GM23338 (cell line): Measurements from ENCODE around the gene CDHR3. TPM values are rescaled to one million over a fixed set of nuclear protein-coding genes. Genes with fewer than 3 reads are reported as not detected.
A peak's percentile ranks its signal among the peaks of the same experiment; 100 is the strongest.
"Not testable (repeated sequence)": the region's sequence is repeated elsewhere in the genome, so short reads cannot be mapped to it uniquely, and the experiment has no call there.

ENCODE experiments used
- ATAC-seq: fragments of 200-7000 bp; cut with Tn5 transposase; 3 replicates; pipeline ENCODE4 v1.9.1; 2020
- DNase-seq: peaks from one replicate; pipeline ENCODE4 v3.0.0-alpha.2; 2015; ENCODE audit warnings: low spot score
- H2AFZ ChIP-seq: fragments of 200-600 bp; sonication (generic); 2 replicates; pipeline ENCODE4 v1.8.0; 2016; ENCODE audit warnings: antibody characterized with exemption, mild to moderate bottlenecking, moderate library complexity
- H3F3A ChIP-seq: fragments of 200-600 bp; sonication (generic); replicated peaks from 2 replicates; pipeline ENCODE4 v1.8.0; 2017; ENCODE audit warnings: antibody characterized with exemption, mixed run types, low read depth
- H3K27ac ChIP-seq: fragments of 200-600 bp; sonication (generic); 2 replicates; pipeline ENCODE4 v1.6.1; 2016; ENCODE audit warnings: low read depth
- H3K27me3 ChIP-seq: fragments of 200-600 bp; sonication (generic); 2 replicates; pipeline ENCODE4 v1.8.0; 2016; ENCODE audit warnings: mild to moderate bottlenecking, mixed run types, moderate library complexity; ENCODE audit not compliant: insufficient read depth
- H3K36me3 ChIP-seq: fragments of 200-600 bp; sonication (generic); 2 replicates; pipeline ENCODE4 v1.8.0; 2016; ENCODE audit warnings: mild to moderate bottlenecking; ENCODE audit not compliant: insufficient read depth
- H3K4me1 ChIP-seq: fragments of 200-600 bp; sonication (generic); 2 replicates; pipeline ENCODE4 v1.8.0; 2016; ENCODE audit warnings: mild to moderate bottlenecking, moderate library complexity; ENCODE audit not compliant: insufficient read depth
- H3K4me2 ChIP-seq: fragments of 200-600 bp; sonication (generic); 2 replicates; pipeline ENCODE4 v1.7.1; 2017; ENCODE audit warnings: mixed run types
- H3K4me3 ChIP-seq: fragments of 200-600 bp; sonication (generic); 2 replicates; pipeline ENCODE4 v1.6.1; 2016; ENCODE audit warnings: mixed run types
- H3K79me2 ChIP-seq: fragments of 200-600 bp; sonication (generic); replicated peaks from 2 replicates; pipeline ENCODE4 v1.8.0; 2017; ENCODE audit warnings: mild to moderate bottlenecking; ENCODE audit not compliant: insufficient read depth
- H3K9me2 ChIP-seq: fragments of 200-600 bp; sonication (generic); 2 replicates; pipeline ENCODE4 v1.8.0; 2017; ENCODE audit not compliant: insufficient read depth
- H4K20me1 ChIP-seq: fragments of 200-600 bp; sonication (generic); replicated peaks from 2 replicates; pipeline ENCODE4 v1.8.0; 2017; ENCODE audit warnings: mild to moderate bottlenecking; ENCODE audit not compliant: insufficient read depth
- H3K27ac Mint-ChIP-seq: 2 replicates; pipeline ENCODE4 v1.8.0; 2020; ENCODE audit warnings: inconsistent platforms, mild to moderate bottlenecking, moderate library complexity, mixed read lengths
- H3K27me3 Mint-ChIP-seq: 3 replicates; pipeline ENCODE4 v1.8.0; 2022; ENCODE audit warnings: low read depth, mild to moderate bottlenecking, moderate library complexity, mixed read lengths, inconsistent platforms; ENCODE audit not compliant: insufficient read depth, poor library complexity
- H3K36me3 Mint-ChIP-seq: 3 replicates; pipeline ENCODE4 v1.8.0; 2021; ENCODE audit warnings: low read depth, mild to moderate bottlenecking, inconsistent platforms, moderate library complexity, mixed read lengths
- H3K4me1 Mint-ChIP-seq: 3 replicates; pipeline ENCODE4 v1.8.0; 2020; ENCODE audit warnings: mild to moderate bottlenecking, inconsistent platforms, mixed read lengths
- H3K4me3 Mint-ChIP-seq: 3 replicates; pipeline ENCODE4 v1.8.0; 2021; ENCODE audit warnings: moderate library complexity, mild to moderate bottlenecking, inconsistent platforms, mixed read lengths
- H3K9me3 Mint-ChIP-seq: 3 replicates; pipeline ENCODE4 v1.8.0; 2020; ENCODE audit warnings: moderate library complexity, mild to moderate bottlenecking, inconsistent platforms, mixed read lengths
- CREB1 ChIP-seq: fragments of 250-450 bp; sonication (Bioruptor Pico); IDR thresholded peaks from 2 replicates; pipeline ENCODE4 v1.5.0; 2020; ENCODE audit warnings: low read depth, mild to moderate bottlenecking, moderate library complexity
- EZH2 ChIP-seq: fragments of 200-600 bp; sonication (generic); IDR thresholded peaks from one replicate; pipeline ENCODE4 v1.8.0; 2017; ENCODE audit warnings: antibody characterized with exemption, mild to moderate bottlenecking, low read depth; ENCODE audit not compliant: unreplicated experiment
- JUNB ChIP-seq: IDR thresholded peaks from one replicate; pipeline ENCODE4 v1.6.1; 2016; ENCODE audit warnings: antibody characterized with exemption; ENCODE audit not compliant: unreplicated experiment
- NANOG ChIP-seq: IDR thresholded peaks from 2 replicates; pipeline ENCODE4 v1.6.1; 2016; ENCODE audit warnings: antibody characterized with exemption, borderline replicate concordance
- POLR2AphosphoS5 ChIP-seq: IDR thresholded peaks from 2 replicates; pipeline ENCODE4 v1.6.1; 2016; ENCODE audit warnings: antibody characterized with exemption, low read depth
- ZNF114 ChIP-seq: fragments of 250-450 bp; sonication (Bioruptor Pico); IDR thresholded peaks from 2 replicates; pipeline ENCODE4 v1.5.0; 2020; ENCODE audit warnings: mild to moderate bottlenecking, moderate library complexity
- ZNF331 ChIP-seq: fragments of 250-450 bp; sonication (Bioruptor Pico); IDR thresholded peaks from 2 replicates; pipeline ENCODE4 v1.5.0; 2020; ENCODE audit warnings: low read depth, mild to moderate bottlenecking, moderate library complexity
- polyA plus RNA-seq: library from polyadenylated mRNA; unstranded; fragments of >200 nt; fragmentation: Nextera tagmentation; extraction: Ambion mirVana; gene quantifications from 2 replicates; pipeline ENCODE4 v1.2.1, GENCODE V29; 2016
- total RNA-seq: library from RNA; depleted of rRNA; stranded (reverse); fragments of >200 nt; shearing (Covaris generic); gene quantifications from 2 replicates; pipeline ENCODE4 v1.2.3, GENCODE V29; 2014
- TF ChIP-seq, protein P1 (sequence below): IDR thresholded peaks from one replicate; pipeline ENCODE4 v1.6.1; 2018; ENCODE audit warnings: antibody characterized with exemption; ENCODE audit not compliant: unreplicated experiment
- TF ChIP-seq, protein P2 (sequence below), 2 experiments: fragments of 200-600 bp in 1 of 2; sonication (generic) in 1 of 2; conservative IDR thresholded peaks; 2 replicates each; pipeline versions ENCODE4 v1.5.1 to v1.6.1; 2016 to 2017; ENCODE audit warnings: antibody characterized with exemption in 2 of 2, low read depth in 2 of 2, mild to moderate bottlenecking in 2 of 2, moderate library complexity in 1 of 2

CDHR3 gene
- total and polyA plus RNA-seq, 2 experiments from 2014 or later, result 5.1 to 12.2 TPM

DNA sequence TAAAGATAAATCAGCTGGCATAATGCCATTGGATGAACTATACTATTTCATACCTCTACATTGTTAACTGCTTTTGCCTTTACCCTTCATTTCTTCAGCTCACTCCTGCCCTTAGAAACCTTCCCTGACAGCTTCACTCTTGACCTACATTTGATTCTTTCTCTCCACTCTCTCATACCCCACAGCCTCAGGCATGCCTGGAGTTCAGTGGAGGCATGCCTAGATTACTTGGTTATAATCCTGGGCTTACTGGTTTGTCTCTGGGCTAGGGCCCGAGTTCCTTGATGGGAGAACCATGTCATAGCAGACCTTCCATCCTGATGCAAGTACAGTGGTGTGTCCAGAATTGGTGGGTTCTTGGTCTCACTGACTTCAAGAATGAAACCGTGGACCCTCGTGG is 8.4 kb upstream of the CDHR3 start:
- H3K9me2 ChIP-seq, result no peaks in the 10 kb centered on the region
- Mint-ChIP-seq H3K4me3 (no peak overlapping the region), H3K27ac (no peak overlapping the region), H3K4me1 (peaks cover 3% of the 10 kb centered on the region; the same call in 2 of the 3 replicates), H3K36me3 (peaks cover 13% of the 10 kb centered on the region), H3K9me3 (peaks cover 29% of the 10 kb centered on the region), H3K27me3 (peaks cover 5% of the 10 kb centered on the region)
- DNase-seq (no peak), ATAC-seq (no peak)
- H3K4me3 ChIP-seq, result no peak overlapping the region
- no peaks in the 10 kb centered on the region for H3K4me1 ChIP-seq
- no peaks in the 10 kb centered on the region for H4K20me1 ChIP-seq
- H3K27ac ChIP-seq, result no peak overlapping the region
- no peak overlapping the region for H3K4me2 ChIP-seq
- H2AFZ ChIP-seq, result no peak overlapping the region
- H3K27me3 ChIP-seq, result no peaks in the 10 kb centered on the region
- TF ChIP-seq POLR2AphosphoS5, result no peak
- no peak for TF ChIP-seq CREB1
- H3K36me3 ChIP-seq, result no peaks in the 10 kb centered on the region
- no peaks in the 10 kb centered on the region for H3F3A ChIP-seq
- H3K79me2 ChIP-seq, result no peaks in the 10 kb centered on the region

- not testable (repeated sequence) for DNase-seq, H3K4me2 ChIP-seq, H3K79me2 ChIP-seq, H3K27ac Mint-ChIP-seq, H3K27me3 Mint-ChIP-seq, H3K4me1 Mint-ChIP-seq, H3K9me2 ChIP-seq, H3F3A ChIP-seq, H3K4me3 ChIP-seq, H3K4me1 ChIP-seq, H3K4me3 Mint-ChIP-seq, H2AFZ ChIP-seq, H3K36me3 ChIP-seq, H4K20me1 ChIP-seq, H3K27ac ChIP-seq, H3K27me3 ChIP-seq
- peak; percentile 78 for ATAC-seq
- H3K9me3 Mint-ChIP-seq, result peaks cover 22% of the 10 kb centered on the region
- peaks cover 13% of the 10 kb centered on the region for H3K36me3 Mint-ChIP-seq
These were observed 7.2 kb upstream of the CDHR3 start for GRCh38 chr7:105955651-105956466.

- Mint-ChIP-seq H3K27me3 (peaks cover 5% of the 10 kb centered on the region), H3K36me3 (peaks cover 2% of the 10 kb centered on the region; the same call in 1 of the 3 replicates), H3K4me1 (peaks cover 12% of the 10 kb centered on the region), H3K4me3 (no peak overlapping the region), H3K9me3 (peaks cover 6% of the 10 kb centered on the region), H3K27ac (no peak overlapping the region)
- ATAC-seq, result no peak
- no peaks in the 10 kb centered on the region for H3F3A ChIP-seq
- no peaks in the 10 kb centered on the region for H4K20me1 ChIP-seq
- no peaks in the 10 kb centered on the region for H3K79me2 ChIP-seq
- peaks cover 3% of the 10 kb centered on the region; the same call in 1 of the 2 replicates for H3K4me1 ChIP-seq
- no peak for DNase-seq
- H3K9me2 ChIP-seq, result no peaks in the 10 kb centered on the region
- H3K4me3 ChIP-seq, result no peak overlapping the region
- no peak overlapping the region for H3K4me2 ChIP-seq
- TF ChIP-seq NANOG, result no peak
- TF ChIP-seq ZNF114, result no peak
- TF ChIP-seq, protein P1, sequence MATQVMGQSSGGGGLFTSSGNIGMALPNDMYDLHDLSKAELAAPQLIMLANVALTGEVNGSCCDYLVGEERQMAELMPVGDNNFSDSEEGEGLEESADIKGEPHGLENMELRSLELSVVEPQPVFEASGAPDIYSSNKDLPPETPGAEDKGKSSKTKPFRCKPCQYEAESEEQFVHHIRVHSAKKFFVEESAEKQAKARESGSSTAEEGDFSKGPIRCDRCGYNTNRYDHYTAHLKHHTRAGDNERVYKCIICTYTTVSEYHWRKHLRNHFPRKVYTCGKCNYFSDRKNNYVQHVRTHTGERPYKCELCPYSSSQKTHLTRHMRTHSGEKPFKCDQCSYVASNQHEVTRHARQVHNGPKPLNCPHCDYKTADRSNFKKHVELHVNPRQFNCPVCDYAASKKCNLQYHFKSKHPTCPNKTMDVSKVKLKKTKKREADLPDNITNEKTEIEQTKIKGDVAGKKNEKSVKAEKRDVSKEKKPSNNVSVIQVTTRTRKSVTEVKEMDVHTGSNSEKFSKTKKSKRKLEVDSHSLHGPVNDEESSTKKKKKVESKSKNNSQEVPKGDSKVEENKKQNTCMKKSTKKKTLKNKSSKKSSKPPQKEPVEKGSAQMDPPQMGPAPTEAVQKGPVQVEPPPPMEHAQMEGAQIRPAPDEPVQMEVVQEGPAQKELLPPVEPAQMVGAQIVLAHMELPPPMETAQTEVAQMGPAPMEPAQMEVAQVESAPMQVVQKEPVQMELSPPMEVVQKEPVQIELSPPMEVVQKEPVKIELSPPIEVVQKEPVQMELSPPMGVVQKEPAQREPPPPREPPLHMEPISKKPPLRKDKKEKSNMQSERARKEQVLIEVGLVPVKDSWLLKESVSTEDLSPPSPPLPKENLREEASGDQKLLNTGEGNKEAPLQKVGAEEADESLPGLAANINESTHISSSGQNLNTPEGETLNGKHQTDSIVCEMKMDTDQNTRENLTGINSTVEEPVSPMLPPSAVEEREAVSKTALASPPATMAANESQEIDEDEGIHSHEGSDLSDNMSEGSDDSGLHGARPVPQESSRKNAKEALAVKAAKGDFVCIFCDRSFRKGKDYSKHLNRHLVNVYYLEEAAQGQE, result no peak
- TF ChIP-seq ZNF331 (CRISPR knock-in tag), result no peak
- no peak for TF ChIP-seq POLR2AphosphoS5
- no peak for TF ChIP-seq JUNB
- no peak for TF ChIP-seq EZH2
- TF ChIP-seq, protein P2, sequence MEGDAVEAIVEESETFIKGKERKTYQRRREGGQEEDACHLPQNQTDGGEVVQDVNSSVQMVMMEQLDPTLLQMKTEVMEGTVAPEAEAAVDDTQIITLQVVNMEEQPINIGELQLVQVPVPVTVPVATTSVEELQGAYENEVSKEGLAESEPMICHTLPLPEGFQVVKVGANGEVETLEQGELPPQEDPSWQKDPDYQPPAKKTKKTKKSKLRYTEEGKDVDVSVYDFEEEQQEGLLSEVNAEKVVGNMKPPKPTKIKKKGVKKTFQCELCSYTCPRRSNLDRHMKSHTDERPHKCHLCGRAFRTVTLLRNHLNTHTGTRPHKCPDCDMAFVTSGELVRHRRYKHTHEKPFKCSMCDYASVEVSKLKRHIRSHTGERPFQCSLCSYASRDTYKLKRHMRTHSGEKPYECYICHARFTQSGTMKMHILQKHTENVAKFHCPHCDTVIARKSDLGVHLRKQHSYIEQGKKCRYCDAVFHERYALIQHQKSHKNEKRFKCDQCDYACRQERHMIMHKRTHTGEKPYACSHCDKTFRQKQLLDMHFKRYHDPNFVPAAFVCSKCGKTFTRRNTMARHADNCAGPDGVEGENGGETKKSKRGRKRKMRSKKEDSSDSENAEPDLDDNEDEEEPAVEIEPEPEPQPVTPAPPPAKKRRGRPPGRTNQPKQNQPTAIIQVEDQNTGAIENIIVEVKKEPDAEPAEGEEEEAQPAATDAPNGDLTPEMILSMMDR (conservative IDR thresholded peaks at IDR 0.05; ENCODE audit: low read depth in 2 of 2), result no peak
- no peak for TF ChIP-seq CREB1
- no peaks in the 10 kb centered on the region for H3K36me3 ChIP-seq
- H2AFZ ChIP-seq, result no peak overlapping the region
- H3K27me3 ChIP-seq, result no peaks in the 10 kb centered on the region
- H3K27ac ChIP-seq, result no peak overlapping the region
These were observed 5.1 kb upstream of the CDHR3 start for GRCh38 chr7:105958012-105958411.
